ENCODE data around the gene LRIG3.
"Not testable (repeated sequence)": the region's sequence is repeated elsewhere in the genome, so short reads cannot be mapped to it uniquely, and the experiment has no call there.

Gene LRIG3

DNA sequence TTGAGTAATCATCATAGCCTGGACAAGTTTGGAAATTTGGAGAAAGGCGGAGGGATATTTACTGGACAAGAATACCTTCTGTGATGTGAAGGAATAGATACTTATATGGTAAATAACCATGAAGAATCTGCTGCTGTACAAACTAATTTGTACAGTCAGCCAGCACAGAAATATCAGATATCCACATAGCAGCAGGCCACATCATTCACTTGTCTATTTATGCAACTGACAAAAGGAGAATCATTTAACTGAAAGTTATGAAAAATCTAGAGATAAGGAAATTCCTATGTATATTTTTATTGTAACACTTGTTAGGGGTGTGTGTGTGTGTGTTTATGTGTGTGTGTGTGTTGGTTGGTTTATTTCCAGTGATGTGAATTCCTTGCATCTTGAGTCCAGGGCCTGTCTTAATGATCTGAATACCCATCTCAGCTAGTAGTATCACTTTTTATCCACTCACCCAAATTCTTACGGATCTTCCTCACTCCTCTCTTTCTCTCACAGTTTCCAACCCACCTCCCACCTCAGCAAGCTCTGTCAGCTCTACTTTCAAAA, 10.5 kb upstream of the LRIG3 start:
- no peak for DNase-seq (ENCODE audit: low spot score)

DNA sequence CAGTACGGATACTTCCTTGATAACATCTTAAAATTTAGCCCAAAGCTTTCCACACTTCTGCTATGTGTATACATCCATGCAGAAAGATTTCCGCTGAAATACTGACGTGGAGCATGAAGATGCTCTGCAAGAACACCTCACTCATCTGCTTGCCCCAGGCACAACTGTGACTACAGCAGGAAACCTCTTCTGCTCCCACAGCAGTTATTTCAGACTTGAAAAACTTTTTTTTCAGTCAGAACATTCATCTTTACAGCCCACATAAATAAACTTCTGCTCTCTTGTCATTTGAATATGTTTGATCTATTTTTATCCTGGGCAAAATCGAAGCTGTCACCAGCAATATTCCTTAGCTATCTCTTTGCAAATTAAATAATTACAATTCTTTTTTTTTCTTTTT, 6.8 kb upstream of the LRIG3 start:
- DNase-seq (ENCODE audit: low spot score), result no peak

GRCh38 chr12:58926586-58926985, 6.3 kb upstream of the LRIG3 start:
- no peak for DNase-seq (ENCODE audit: low spot score)

- no peak for DNase-seq (ENCODE audit: low spot score)
Measured at GRCh38 chr12:58925751-58926150, 5.4 kb upstream of the LRIG3 start.

DNA sequence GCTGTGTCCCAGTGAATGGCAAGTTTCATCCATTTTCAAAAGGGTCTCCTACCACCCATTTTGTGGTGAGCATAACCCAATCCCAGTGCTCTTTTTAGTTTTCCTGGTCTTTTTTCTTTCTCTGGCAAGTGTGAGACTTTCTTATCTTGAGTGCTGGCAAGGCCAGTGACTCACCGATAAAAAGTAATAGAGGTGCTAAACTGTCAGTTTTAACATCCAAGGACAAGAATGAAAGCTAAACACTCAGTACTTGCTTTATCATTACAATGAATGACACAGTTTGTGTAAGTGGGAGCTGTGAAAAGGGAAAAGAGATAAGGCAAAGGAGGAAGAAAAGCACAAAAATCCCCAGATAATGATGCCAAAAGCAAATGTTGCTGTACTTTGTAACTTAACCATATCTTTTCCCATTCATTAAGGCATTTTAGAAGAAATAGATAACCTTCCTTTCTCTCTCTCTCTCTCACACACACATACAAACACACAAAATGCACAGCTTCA, 4.9 kb upstream of the LRIG3 start:
- no peak for DNase-seq (ENCODE audit: low spot score)

DNA sequence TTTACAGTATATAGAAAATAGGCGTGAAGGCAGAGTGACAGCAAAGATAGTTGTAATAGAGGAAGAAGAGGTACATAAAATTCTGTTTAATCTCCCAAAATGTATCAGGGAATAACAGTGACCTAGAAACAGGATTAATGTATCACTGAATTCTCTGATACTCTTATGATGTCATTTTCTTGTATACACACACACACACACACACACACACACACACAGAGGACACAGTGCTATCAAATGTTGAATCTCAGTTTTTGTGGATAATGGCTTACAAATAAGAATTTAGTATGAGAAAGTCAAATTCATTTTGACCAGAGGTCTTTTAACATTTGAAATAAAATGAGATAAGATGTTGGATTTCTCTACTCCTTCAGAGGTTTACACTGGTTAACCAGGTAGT, 4.3 kb upstream of the LRIG3 start:
- DNase-seq (ENCODE audit: low spot score), result no peak

GRCh38 chr12:58923781-58924180, 3.5 kb upstream of the LRIG3 start:
- no peak for DNase-seq (ENCODE audit: low spot score)

DNA sequence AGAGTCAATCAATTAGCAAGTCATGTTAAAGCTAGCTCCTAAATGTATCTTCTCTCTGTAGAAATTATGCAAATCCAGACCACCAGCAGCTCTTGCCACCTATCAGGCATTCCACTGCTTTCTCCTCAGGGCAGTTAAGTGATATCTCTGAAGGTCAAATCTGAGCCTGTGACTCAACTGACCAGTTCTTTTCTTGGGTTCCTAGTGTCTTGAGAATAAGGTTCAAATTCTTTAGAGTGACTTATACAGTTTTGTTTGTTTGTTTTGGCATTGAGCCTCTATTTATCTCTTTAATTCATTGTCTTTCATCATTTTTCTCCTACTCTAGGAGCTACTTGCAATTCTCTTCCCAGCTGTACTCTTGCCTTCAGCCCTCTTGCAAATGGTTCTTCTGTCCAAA, 2.5 kb upstream of the LRIG3 start:
- DNase-seq (ENCODE audit: low spot score), result no peak

DNA sequence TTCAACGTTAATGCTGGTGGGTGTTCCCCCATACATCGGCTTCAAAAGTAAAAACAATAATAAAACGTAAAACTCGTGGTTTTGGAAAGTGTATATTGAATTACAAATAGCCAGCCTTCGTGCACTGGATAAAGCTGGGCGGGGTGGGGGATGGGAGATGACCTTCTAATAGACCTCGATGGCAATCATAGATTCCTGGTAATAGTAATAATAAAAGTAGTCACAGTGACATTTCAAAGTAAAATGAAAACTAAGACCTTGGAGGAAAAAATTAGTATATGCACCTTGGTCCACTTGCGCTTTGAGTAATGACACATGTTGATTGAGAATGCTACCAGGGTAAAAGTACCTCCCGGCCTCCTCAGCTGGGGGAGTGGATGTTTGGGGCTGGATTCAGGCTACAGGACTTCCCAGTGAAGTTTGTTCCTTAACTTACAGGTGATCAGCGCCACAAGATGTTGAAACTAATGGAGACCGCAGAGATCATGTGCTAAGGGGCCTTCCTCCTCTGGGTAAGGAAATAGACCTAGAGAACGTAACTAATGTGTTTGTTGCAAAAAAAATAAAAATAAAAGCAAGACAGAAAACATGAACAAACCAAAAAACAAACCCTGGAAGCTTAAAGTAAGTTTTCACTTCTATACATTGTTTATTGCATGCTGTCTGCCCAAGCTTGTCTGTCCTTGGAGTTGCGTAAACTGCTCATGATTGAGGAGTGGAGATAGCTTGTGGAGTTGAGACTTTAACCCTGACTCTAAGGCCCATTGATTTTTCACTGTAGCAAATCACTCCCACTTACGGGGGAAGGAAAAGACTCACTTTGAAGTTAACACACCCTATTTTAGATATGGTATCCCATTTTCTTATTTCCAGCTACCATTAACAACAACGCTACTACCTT, 907 bp upstream of the LRIG3 start:
- no peak for DNase-seq (ENCODE audit: low spot score)

DNA sequence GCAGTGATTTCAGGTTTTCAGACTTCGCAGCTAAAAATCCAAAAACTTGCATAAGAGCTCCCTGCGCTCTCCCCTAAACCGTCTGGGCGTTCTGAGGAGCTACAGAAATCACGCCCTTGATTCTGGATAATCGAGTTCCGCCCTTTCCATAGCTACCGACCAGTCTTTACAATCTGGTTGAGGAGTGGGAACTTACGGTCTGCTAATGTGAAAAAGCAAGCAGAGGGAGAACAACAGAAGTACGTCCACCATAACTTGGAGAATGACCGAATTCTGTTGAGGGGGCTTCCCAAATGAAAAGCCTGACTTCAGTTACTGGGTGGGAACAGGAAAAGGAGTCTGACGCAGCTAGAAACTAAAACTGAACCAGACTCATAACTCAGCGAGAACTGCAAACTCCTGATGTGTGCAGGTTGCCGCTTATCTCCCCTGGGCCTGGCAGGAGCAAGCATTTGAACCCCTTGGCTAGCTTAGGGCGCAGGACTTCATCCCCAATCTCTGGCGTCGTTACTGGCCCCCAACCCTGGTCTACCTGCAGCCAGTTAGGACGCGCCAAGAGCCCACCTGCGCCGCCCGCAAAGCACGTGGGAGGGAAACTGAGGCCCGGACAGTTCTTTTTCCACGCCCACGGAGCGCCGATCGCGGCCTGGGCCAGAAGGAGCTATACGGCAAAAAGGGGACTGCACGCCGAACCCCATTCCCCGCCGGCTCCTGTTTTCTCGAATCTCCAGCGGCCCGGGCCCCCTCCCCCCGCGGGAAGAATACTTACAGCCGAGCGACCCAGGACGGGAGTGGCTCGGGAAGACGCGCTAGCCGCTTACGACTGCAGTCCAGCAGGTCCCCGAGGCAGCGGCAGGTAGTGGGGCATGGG, 838 bp downstream of the LRIG3 start:
- DNase-seq (ENCODE audit: low spot score), result peak; percentile 22

DNA sequence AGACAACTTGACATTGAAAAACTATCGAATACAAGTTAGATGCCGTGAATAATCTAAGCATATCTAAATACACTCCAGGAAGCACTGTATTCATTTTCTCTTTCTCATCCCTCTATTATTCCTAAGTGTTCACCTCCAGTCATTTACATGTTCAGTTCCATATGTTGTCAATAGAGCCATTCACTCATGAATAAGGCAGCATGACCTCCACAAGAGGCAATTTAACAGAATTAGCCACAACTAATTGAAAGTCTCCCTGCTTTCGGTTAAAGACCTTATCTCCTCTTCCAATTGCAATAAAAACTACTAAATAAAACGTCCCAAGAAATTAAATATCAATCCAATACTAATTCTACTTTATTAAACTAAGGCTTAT, 1.8 kb downstream of the LRIG3 start:
- DNase-seq (ENCODE audit: low spot score), result peak; percentile 23

GRCh38 chr12:58917699-58918468, 2.4 kb downstream of the LRIG3 start:
- no peak for DNase-seq (ENCODE audit: low spot score)

DNA sequence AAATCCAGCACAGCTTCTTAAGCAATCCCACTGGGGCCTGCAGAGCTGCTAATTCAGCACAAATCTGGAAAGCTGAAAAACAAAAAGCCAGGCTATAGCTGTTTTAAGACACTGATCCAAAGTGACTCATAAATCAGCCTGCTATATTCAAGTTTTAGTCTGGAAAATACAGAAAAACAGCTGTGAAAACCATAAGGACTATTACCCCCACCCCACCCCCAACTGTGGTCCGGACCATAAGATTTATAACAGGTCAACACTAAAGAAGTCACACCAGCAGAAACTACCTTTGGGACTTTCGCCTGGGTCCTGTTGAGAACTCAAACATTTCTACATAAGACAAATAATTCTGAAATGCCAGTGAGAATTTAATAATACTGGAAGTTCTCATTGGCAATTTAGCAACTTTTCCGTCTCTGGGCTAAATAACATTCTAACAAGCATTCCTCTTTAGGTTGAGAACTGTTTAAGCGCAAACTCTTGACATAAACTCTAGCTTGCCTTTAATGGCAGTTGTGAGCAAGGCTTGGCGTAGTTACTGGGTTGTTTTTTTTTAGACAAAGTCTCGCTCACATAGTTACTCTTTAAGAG, 3.3 kb downstream of the LRIG3 start:
- DNase-seq (ENCODE audit: low spot score), result no peak

GRCh38 chr12:58916161-58916621, 4.1 kb downstream of the LRIG3 start:
- no peak for DNase-seq (ENCODE audit: low spot score)

- DNase-seq (ENCODE audit: low spot score), result no peak
Measured at GRCh38 chr12:58915634-58916033, 4.7 kb downstream of the LRIG3 start.

GRCh38 chr12:58915037-58915436, 5.3 kb downstream of the LRIG3 start:
- DNase-seq (ENCODE audit: low spot score), result no peak

DNA sequence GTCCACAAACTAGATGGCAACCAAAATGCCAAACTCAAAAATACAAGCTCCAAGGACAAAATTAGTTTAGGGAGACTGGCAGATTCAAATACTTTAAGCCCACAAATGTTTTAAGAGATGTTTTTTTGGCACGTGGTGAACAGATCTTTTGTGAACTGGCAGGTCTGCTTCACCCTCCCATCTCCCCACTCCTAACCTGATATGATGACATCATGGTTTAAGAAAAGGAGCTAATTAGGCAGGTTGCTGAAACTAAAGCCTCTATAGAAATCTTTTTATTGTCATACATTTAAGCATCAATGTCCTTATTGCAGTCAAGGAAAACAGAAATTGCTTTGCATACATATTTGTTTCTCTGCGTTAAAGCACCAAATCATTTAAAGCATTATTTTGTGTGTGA, 5.8 kb downstream of the LRIG3 start:
- no peak for DNase-seq (ENCODE audit: low spot score)

GRCh38 chr12:58907391-58907790, 12.9 kb downstream of the LRIG3 start:
- no peak for DNase-seq (ENCODE audit: low spot score)

GRCh38 chr12:58906917-58907316, 13.4 kb downstream of the LRIG3 start:
- no peak for DNase-seq (ENCODE audit: low spot score)

DNA sequence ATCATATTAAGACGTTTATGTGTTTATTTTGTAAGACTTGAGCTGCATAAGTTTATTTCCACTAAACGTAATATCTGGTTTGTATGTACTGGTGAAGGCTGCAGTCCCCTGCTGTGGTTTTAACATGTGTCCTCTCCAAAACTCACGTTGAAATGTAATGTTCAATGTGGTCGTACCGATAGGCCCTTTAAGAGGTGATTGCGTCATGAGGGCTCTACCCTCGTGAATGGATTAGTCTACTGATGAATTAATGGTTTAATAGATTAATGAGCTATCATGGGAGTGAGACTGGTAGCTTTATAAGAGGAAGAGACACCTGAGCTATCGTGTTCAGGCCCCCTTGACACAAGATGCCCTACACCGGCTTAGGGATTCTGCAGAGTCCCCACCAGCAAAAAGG, 14.9 kb downstream of the LRIG3 start:
- no peak for DNase-seq (ENCODE audit: low spot score)

DNA sequence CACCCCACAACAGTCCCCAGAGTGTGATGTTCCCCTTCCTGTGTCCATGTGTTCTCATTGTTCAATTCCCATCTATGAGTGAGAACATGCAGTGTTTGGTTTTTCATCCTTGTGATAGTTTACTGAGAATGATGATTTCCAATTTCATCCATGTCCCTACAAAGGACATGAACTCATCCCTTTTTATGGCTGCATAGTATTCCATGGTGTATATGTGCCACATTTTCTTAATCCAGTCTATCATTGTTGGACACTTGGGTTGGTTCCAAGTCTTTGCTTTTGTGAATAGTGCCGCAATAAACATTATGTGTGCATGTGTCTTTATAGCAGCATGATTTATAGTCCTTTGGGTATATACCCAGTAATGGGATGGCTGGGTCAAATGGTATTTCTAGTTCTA, 17.6 kb downstream of the LRIG3 start:
- DNase-seq (ENCODE audit: low spot score), result not testable (repeated sequence)

Data from COLO829 (cell line).